HUES48 (cell line): ENCODE data around the gene NKTR.
"Not testable (repeated sequence)": the region's sequence is repeated elsewhere in the genome, so short reads cannot be mapped to it uniquely, and the experiment has no call there.

Experiments
- H3K27ac ChIP-seq: one replicate; pipeline ENCODE4 v1.7.0; 2013; ENCODE audit warnings: low read depth, low read length, inconsistent platforms
- H3K27me3 ChIP-seq: 2 replicates; pipeline ENCODE4 v1.6.1; 2013; ENCODE audit warnings: mild to moderate bottlenecking, low read length; ENCODE audit not compliant: control insufficient read depth, insufficient read depth
- H3K36me3 ChIP-seq: 2 replicates; pipeline ENCODE4 v1.6.1; 2013; ENCODE audit warnings: low read length; ENCODE audit not compliant: control insufficient read depth, insufficient read depth
- H3K4me1 ChIP-seq: 2 replicates; pipeline ENCODE4 v1.6.1; 2013; ENCODE audit warnings: mild to moderate bottlenecking, low read length; ENCODE audit not compliant: control insufficient read depth, insufficient read depth
- H3K4me3 ChIP-seq: 2 replicates; pipeline ENCODE4 v1.5.1; 2013; ENCODE audit warnings: mild to moderate bottlenecking, low read depth, low read length
- H3K9ac ChIP-seq: 2 replicates; pipeline ENCODE4 v1.6.1; 2013; ENCODE audit warnings: mild to moderate bottlenecking, low read depth, low read length, moderate library complexity
- H3K9me3 ChIP-seq: 2 replicates; pipeline ENCODE4 v1.6.1; 2013; ENCODE audit warnings: low read length; ENCODE audit not compliant: control insufficient read depth, insufficient read depth

The NKTR gene

GRCh38 chr3:42597098-42597497, 3.4 kb upstream of the NKTR start:
- H3K9ac ChIP-seq = not testable (repeated sequence)
- peaks cover 42% of the 10 kb centered on the region for H3K36me3 ChIP-seq

GRCh38 chr3:42600958-42601675, 631 bp downstream of the NKTR start:
- no peaks in the 10 kb centered on the region for H3K27me3 ChIP-seq
- peaks cover 15% of the 10 kb centered on the region for H3K36me3 ChIP-seq
- peak overlapping the region; percentile 71 for H3K4me3 ChIP-seq
- peaks cover 5% of the 10 kb centered on the region; the same call in 1 of the 2 replicates for H3K4me1 ChIP-seq
- peak overlapping the region; percentile 84 for H3K9ac ChIP-seq
- no peaks in the 10 kb centered on the region for H3K9me3 ChIP-seq
- peak overlapping the region; percentile 92 for H3K27ac ChIP-seq

More at GRCh38 chr3:42597098-42597497, 3.4 kb upstream of the NKTR start:
- not testable (repeated sequence) for H3K27ac ChIP-seq, H3K9me3 ChIP-seq, H3K4me3 ChIP-seq, H3K27me3 ChIP-seq
- peaks cover 22% of the 10 kb centered on the region for H3K4me1 ChIP-seq

- peaks cover 5% of the 10 kb centered on the region; the same call in 1 of the 2 replicates for H3K4me1 ChIP-seq
- no peaks in the 10 kb centered on the region for H3K27me3 ChIP-seq
- H3K36me3 ChIP-seq = peaks cover 12% of the 10 kb centered on the region
- no peaks in the 10 kb centered on the region for H3K9me3 ChIP-seq
- peak overlapping the region; percentile 92 for H3K27ac ChIP-seq
- peak overlapping the region; percentile 71 for H3K4me3 ChIP-seq
- peak overlapping the region; percentile 84; the same call in 1 of the 2 replicates for H3K9ac ChIP-seq
These were observed 1.6 kb downstream of the NKTR start for GRCh38 chr3:42601896-42602581.

GRCh38 chr3:42602961-42603360, 2.5 kb downstream of the NKTR start:
- Histone ChIP-seq H3K9ac (no peak overlapping the region), H3K36me3 (peaks cover 15% of the 10 kb centered on the region), H3K4me3 (no peak overlapping the region), H3K27me3 (no peaks in the 10 kb centered on the region), H3K9me3 (no peaks in the 10 kb centered on the region), H3K27ac (no peak overlapping the region), H3K4me1 (peaks cover 5% of the 10 kb centered on the region; the same call in 1 of the 2 replicates)

- H3K4me3 ChIP-seq = no peak overlapping the region
- peaks cover 5% of the 10 kb centered on the region; the same call in 1 of the 2 replicates for H3K4me1 ChIP-seq
- no peak overlapping the region for H3K9ac ChIP-seq
- peak overlapping the region; percentile 38 for H3K27ac ChIP-seq
- H3K9me3 ChIP-seq = no peaks in the 10 kb centered on the region
- no peaks in the 10 kb centered on the region for H3K27me3 ChIP-seq
- H3K36me3 ChIP-seq = peaks cover 28% of the 10 kb centered on the region
These were observed 5.2 kb downstream of the NKTR start for GRCh38 chr3:42605546-42606173.

- Histone ChIP-seq H3K27ac (no peak overlapping the region), H3K4me1 (no peaks in the 10 kb centered on the region), H3K36me3 (peaks cover 24% of the 10 kb centered on the region), H3K9me3 (no peaks in the 10 kb centered on the region), H3K27me3 (no peaks in the 10 kb centered on the region), H3K9ac (no peak overlapping the region), H3K4me3 (no peak overlapping the region)
These were observed 8.1 kb downstream of the NKTR start for GRCh38 chr3:42608581-42608980.

GRCh38 chr3:42610976-42611375, 10.5 kb downstream of the NKTR start:
- Histone ChIP-seq H3K4me1 (peaks cover 6% of the 10 kb centered on the region; the same call in 1 of the 2 replicates), H3K27ac (no peak overlapping the region), H3K36me3 (peaks cover 21% of the 10 kb centered on the region), H3K9me3 (no peaks in the 10 kb centered on the region), H3K4me3 (no peak overlapping the region), H3K9ac (no peak overlapping the region), H3K27me3 (no peaks in the 10 kb centered on the region)

GRCh38 chr3:42612217-42612616, 11.7 kb downstream of the NKTR start:
- Histone ChIP-seq H3K27me3 (no peaks in the 10 kb centered on the region), H3K4me1 (peaks cover 6% of the 10 kb centered on the region; the same call in 1 of the 2 replicates), H3K9ac (no peak overlapping the region), H3K4me3 (no peak overlapping the region), H3K27ac (no peak overlapping the region), H3K36me3 (peaks cover 15% of the 10 kb centered on the region), H3K9me3 (no peaks in the 10 kb centered on the region)

- Histone ChIP-seq H3K4me1 (peaks cover 6% of the 10 kb centered on the region; the same call in 1 of the 2 replicates), H3K4me3 (no peak overlapping the region), H3K36me3 (peaks cover 18% of the 10 kb centered on the region), H3K9ac (no peak overlapping the region), H3K9me3 (no peaks in the 10 kb centered on the region), H3K27ac (no peak overlapping the region), H3K27me3 (no peaks in the 10 kb centered on the region)
These were observed 12.4 kb downstream of the NKTR start for GRCh38 chr3:42612928-42613327.

- Histone ChIP-seq H3K9me3 (no peaks in the 10 kb centered on the region), H3K4me1 (peaks cover 6% of the 10 kb centered on the region; the same call in 1 of the 2 replicates), H3K4me3 (no peak overlapping the region), H3K27ac (no peak overlapping the region), H3K36me3 (peaks cover 14% of the 10 kb centered on the region), H3K27me3 (no peaks in the 10 kb centered on the region), H3K9ac (no peak overlapping the region)
These were observed 13.0 kb downstream of the NKTR start for GRCh38 chr3:42613462-42613861.
